Dermis microvascular lymphatic vessel endothelial cell (primary cell): ENCODE results near the gene TAS1R1. TPM values are rescaled to one million over a fixed set of nuclear protein-coding genes. Genes with fewer than 3 reads are reported as not detected.

Experiments used
- DNase-seq, 2 donors: peaks; one replicate each; pipeline versions ENCODE4 v3.0.0 to v3.0.0-alpha.2; 2010; ENCODE audit warnings: low read depth in 2 of 2
- total RNA-seq: library from RNA; depleted of rRNA; stranded (reverse); fragments of >200 nt; gene quantifications from 2 replicates; pipeline ENCODE4 v1.2.1, GENCODE V29; 2014

TAS1R1 gene
- total RNA-seq, 1 donor from 2014 or later = not detected

DNA sequence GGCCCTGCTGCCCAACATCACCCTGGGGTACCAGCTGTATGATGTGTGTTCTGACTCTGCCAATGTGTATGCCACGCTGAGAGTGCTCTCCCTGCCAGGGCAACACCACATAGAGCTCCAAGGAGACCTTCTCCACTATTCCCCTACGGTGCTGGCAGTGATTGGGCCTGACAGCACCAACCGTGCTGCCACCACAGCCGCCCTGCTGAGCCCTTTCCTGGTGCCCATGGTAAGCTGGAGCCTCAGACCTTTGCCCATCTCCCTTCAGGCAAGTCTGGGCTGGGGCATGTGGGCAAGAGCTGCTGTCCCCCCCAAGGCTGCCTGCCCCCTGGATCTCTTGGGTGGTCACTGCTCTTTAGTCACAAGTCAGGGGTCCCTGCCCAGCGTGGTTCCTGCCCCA lies 15.9 kb downstream of the TAS1R1 start:
- no peak for DNase-seq

DNA sequence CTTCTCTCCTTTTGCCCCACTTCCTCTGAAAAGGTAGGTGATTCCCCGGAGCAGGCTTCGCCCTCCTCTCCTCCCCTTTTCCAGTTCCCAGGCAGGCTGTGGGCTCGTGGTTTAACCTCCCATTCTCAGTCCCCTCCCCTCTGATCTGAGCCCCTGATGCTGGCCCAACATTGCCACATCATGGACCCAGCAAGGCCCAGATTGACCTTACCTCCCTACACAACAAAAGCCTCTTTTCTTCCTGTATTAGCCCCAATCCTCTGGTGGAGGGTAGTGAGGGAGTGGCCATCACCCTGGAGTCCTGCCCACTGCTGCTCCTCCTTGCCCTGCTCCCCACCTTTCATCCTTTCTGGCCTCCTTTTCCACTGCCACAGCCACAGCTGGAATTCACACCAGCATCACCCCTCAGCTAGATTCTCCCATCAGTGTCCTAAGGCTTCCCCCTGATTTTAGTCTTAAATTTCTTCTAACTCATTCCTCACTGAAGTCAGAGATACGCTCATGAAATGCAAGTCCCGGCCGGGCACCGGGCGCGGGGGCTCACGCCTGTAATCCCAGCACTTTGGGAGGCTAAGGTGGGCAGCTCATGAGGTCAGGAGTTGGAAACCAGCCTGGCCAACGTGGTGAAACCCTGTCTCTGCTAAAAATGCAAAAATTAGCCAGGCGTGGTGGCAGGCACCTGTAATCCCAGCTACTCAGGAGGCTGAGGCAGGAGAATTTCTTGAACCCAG lies 17.7 kb downstream of the TAS1R1 start:
- DNase-seq = no peak

DNA sequence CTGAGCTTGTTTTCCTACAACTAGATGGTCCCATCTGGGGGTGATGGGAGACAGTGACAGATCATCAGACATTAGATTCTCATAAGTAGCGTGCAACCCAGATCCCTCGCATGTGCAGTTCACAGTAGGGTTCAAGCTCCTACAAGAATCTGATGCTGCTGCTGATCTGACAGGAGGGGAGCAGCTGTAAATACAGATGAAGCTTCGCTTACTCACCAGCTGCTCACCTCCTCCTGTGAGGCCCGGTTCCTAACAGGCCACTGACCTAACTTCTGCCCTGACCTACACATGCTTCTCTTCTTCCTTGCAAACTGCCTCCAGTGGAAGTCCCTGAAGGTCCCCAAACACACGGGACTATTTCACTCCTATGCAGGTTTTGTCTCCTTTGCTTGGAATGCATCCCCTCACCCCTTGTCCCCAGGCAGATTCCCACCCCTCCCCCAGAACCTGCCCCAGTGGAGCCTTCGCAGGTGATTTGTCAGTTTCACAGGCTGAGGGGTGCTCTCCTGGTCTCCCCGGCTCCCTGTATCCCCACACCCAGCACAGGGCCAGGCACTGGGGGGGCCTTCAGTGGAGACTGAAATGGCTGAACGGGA lies 19.0 kb downstream of the TAS1R1 start:
- no peak for DNase-seq

DNA sequence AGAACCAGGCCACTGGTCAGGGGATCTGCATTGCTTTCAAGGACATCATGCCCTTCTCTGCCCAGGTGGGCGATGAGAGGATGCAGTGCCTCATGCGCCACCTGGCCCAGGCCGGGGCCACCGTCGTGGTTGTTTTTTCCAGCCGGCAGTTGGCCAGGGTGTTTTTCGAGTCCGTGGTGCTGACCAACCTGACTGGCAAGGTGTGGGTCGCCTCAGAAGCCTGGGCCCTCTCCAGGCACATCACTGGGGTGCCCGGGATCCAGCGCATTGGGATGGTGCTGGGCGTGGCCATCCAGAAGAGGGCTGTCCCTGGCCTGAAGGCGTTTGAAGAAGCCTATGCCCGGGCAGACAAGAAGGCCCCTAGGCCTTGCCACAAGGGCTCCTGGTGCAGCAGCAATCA lies 19.7 kb downstream of the TAS1R1 start:
- no peak for DNase-seq

DNA sequence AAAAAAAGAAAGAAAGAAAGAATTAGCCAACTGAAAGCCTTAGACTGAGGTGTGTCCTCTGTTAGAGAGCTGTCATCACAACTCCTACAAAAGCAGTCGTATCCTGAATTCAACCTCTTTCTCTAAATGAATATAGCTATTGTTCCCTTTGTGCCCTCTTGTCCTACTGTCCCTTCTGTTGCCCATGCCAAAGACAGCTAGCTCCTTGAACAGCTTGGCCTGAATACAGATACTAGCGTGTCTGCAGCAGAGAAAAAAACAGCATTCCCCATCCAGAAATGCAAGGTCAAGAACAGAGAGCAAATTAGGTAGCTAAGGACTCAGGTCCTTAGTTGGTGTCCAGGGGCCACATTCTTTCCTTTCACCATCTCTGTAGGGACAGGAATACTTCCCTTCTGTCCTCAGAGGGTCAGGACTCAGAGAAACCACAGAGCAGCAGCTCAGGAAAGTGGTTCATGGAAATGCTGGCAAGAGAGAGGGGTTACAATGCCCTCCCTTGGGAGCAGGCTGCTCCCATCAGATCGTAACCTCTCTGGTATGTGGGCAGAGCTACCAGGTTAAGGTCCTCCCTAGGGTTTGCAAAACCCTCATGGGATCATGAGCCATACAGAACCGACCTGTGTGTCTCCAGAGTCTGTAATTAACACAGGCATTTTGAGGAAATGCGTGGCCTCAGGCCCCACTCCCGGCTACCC lies 22.9 kb downstream of the TAS1R1 start:
- no peak for DNase-seq

DNA sequence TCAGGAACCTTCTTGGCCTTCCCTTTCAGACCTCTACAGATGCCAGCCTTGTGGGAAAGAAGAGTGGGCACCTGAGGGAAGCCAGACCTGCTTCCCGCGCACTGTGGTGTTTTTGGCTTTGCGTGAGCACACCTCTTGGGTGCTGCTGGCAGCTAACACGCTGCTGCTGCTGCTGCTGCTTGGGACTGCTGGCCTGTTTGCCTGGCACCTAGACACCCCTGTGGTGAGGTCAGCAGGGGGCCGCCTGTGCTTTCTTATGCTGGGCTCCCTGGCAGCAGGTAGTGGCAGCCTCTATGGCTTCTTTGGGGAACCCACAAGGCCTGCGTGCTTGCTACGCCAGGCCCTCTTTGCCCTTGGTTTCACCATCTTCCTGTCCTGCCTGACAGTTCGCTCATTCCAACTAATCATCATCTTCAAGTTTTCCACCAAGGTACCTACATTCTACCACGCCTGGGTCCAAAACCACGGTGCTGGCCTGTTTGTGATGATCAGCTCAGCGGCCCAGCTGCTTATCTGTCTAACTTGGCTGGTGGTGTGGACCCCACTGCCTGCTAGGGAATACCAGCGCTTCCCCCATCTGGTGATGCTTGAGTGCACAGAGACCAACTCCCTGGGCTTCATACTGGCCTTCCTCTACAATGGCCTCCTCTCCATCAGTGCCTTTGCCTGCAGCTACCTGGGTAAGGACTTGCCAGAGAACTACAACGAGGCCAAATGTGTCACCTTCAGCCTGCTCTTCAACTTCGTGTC lies 23.7 kb downstream of the TAS1R1 start:
- no peak for DNase-seq

DNA sequence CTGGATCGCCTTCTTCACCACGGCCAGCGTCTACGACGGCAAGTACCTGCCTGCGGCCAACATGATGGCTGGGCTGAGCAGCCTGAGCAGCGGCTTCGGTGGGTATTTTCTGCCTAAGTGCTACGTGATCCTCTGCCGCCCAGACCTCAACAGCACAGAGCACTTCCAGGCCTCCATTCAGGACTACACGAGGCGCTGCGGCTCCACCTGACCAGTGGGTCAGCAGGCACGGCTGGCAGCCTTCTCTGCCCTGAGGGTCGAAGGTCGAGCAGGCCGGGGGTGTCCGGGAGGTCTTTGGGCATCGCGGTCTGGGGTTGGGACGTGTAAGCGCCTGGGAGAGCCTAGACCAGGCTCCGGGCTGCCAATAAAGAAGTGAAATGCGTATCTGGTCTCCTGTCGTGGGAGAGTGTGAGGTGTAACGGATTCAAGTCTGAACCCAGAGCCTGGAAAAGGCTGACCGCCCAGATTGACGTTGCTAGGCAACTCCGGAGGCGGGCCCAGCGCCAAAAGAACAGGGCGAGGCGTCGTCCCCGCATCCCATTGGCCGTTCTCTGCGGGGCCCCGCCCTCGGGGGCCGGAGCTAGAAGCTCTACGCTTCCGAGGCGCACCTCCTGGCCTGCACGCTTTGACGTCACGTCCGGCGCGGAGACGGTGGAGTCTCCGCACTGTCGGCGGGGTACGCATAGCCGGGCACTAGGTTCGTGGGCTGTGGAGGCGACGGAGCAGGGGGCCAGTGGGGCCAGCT lies 24.4 kb downstream of the TAS1R1 start, which contains the start of gene ZBTB48:
Gene ZBTB48, plus strand, starts transcription at position 621 of the 745 bp plus-strand sequence. CDS start 616 bp downstream, outside the sequence.
- peak; percentile 93 to 97 for DNase-seq

DNA sequence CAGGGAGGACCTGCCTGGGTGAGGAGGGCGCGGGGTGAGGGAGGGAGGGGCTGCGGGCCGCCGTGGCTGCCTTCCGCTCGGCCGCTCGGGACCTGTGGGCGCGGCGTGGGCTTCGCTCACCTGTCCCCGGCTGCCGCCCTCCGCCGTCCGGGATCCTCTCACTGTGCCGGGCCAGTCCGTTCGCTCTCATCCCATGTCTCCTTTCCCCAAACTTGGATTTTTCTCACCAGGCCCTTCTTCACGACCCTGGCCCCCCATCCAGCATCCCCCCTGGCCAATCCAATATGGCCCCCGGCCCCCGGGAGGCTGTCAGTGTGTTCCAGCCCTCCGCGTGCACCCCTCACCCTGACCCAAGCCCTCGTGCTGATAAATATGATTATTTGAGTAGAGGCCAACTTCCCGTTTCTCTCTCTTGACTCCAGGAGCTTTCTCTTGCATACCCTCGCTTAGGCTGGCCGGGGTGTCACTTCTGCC lies 25.0 kb downstream of the TAS1R1 start:
- DNase-seq = no peak

DNA sequence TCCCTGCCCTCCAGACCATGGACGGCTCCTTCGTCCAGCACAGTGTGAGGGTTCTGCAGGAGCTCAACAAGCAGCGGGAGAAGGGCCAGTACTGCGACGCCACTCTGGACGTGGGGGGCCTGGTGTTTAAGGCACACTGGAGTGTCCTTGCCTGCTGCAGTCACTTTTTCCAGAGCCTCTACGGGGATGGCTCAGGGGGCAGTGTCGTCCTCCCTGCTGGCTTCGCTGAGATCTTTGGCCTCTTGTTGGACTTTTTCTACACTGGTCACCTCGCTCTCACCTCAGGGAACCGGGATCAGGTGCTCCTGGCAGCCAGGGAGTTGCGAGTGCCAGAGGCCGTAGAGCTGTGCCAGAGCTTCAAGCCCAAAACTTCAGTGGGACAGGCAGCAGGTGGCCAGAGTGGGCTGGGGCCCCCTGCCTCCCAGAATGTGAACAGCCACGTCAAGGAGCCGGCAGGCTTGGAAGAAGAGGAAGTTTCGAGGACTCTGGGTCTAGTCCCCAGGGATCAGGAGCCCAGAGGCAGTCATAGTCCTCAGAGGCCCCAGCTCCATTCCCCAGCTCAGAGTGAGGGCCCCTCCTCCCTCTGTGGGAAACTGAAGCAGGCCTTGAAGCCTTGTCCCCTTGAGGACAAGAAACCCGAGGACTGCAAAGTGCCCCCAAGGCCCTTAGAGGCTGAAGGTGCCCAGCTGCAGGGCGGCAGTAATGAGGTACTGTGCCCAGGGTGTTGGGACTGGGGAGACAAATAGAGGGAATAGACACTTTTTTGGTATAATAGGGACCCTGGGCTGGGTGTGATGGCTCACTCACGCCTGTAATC lies 25.7 kb downstream of the TAS1R1 start:
- DNase-seq = no peak

DNA sequence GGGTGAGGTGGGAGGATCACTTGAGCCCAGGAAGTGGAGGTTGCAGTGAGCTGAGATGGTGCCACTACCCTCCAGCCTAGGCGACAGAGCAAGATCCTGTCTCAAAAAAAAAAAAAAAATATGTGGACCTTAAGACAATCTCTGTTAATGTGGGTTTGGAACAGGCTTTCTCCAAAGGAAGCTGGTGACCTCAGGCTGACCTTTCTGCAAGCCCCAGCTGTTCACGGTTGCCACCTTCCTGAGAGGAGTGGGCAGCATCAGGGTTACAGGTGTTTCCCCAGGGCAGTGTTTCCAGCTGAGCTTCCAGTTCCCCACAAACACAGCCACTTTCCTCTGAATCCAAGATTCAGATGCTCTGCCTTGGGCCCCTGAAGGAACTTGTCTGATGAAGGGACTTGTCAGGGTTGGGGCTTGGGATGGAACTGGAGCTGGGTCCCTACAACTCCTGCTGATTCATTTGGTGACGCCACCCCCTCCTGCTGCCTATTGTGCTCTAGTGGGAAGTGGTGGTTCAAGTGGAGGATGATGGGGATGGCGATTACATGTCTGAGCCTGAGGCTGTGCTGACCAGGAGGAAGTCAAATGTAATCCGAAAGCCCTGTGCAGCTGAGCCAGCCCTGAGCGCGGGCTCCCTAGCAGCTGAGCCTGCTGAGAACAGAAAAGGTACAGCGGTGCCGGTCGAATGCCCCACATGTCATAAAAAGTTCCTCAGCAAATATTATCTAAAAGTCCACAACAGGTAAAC lies 26.6 kb downstream of the TAS1R1 start:
- DNase-seq = no peak

DNA sequence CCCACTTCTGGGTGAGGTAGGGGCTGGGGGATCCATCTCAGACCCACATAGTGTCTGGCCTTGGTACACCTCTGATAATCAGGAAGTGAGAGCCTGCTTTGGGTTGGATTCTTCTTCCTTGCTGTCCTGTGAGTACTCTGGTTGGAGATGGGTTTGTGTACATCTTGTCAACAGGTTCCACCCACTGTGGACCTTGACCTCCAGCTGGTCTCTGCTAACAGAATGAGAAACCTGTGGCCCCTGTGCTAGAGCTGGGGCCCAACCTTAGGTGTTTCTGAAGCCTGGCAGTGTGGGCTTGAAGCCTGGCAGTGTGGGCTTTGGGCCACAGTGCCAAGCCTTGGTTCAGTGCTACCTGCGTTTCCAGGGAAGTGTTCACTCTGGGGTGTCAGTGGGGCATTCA lies 27.3 kb downstream of the TAS1R1 start:
- DNase-seq = no peak

DNA sequence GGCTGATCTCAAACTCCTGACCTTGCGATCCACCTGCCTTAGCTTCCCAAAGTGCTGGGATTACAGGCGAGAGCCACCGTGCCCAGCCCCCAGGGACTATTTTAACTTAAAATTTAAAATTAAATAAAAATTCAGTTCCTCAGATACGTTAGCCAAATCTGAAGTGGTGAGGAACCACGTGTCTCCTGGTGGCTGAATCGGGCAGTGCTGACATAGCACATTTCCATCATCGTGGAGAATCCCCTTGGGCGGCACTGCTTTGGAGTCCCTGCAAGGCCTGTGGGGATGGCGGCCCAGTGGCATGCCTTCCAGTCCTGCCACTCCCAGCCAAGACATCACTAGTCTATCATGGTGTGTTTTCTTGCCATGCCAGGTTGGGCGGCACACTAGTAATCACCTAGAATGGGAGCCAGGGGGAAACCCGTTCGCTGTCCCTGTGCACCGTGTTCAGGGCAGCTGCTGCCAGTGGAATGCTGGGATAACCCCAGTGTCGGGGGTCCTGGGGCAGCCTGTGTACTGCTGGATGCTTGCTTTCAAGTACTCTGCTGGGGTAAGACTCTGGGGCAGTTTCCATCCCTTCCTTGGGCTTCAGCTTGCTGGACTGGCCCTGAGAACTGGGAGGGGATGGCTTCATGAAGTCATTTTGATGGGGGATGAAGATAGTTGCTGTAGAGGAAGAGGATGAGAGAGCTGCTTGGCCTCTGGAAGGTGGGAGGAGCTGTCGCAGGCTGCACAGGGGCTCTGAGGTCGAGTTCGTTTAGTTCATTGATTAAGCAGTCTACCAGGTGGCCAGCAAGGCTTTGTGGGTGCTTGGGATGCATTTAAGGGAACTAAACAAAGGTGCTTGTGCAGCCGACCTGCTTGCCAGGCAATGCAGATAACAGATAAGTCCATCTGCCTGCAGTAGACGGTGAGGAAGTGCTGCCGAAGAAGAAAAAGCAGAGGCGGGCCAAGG lies 29.3 kb downstream of the TAS1R1 start:
- no peak for DNase-seq

DNA sequence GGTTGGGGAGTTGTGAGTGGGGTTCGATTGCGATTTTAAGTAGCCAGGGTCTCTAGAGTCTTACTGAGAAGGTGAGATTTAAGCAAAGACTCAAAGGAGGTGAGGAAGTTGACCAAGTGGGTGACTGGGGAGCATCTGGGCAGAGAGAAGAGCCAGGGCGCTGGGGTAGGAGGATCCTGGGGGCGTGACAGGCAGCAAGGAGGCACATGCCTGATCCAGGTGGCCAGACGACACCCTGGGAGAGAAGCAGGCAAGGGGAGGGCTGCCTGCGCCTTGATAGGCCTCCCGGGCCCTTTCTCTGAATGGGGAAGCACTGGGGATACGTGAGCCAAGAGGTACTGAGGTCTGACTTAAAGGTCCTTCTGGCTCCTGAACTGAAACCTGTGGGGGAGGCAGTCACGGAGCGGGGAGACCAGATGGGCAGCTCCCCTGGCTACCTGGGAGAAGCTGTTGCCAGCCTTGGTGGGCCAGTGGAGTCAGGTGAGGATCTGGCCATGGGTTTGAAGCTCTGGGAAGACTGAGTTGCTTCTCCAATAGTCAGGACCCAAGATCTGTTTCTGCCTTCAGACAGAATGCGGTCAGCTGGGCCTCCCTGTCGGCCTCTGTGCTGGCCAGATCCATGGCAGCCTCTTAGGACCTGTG lies 30.1 kb downstream of the TAS1R1 start:
- no peak for DNase-seq

DNA sequence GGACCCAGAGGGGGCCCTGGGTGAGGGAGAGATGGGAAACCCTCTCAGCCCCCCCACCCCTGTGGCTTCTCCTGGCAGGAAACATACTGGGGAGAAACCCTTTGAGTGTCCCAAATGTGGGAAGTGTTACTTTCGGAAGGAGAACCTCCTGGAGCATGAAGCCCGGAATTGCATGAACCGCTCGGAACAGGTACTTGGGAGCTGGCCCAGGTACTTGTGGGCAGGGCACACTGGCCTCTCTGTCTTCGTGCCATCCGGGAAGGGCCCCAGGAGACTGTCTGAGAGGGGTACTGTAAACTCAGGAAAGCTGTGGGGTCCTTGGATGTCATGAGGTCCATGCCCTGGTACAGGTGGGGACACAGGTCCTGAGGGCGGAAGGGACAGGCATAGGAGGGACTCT lies 30.7 kb downstream of the TAS1R1 start:
- DNase-seq = no peak

DNA sequence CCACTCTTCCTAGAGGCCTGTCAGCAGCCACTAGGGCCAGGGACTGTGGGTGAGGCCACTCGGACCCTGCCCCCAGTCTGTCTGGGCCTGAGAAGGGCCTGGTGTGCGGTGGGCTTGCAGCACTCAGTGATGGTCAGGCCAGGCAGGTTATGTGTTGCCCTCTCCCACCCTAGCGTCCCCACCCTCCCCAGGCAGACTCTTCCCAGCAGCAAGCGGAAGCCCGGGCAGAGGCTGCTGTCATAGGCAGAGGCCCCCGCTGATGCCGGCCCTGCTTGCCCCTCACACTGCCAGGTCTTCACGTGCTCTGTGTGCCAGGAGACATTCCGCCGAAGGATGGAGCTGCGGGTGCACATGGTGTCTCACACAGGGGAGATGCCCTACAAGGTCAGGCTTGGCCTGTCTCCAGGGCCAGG lies 31.3 kb downstream of the TAS1R1 start:
- no peak for DNase-seq

DNA sequence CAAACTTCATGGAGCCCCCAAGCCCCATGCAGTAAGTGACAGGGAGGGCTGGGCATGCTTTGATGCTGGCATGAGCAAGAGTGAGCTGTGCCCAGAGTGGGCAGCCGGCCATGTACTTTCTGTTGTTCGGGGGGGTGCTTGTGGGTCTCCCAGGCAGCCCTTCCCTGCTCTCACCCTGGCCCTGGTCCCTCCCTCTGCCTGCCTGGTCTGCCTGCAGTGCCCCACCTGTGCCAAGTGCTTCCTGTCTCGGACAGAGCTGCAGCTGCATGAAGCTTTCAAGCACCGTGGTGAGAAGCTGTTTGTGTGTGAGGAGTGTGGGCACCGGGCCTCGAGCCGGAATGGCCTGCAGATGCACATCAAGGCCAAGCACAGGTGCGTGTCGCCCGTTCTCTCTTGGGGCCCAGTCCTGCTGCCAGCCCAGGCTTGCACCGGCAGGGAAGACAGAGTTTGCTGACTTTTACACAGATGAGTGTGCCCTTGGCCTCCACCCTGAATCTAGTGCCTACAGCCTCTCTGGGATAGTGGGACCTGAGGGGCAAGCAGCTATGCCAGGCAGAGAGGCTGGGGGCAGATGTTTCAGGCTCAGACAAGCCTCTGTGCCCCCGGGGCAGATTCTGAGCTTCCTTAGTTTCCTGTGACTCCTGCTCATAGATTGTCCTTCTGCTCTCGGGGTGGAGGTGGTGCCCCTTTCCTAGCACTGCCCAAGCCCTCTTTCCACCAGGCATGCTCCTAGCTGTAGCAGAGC lies 32.3 kb downstream of the TAS1R1 start:
- no peak for DNase-seq
